Smooth muscle cell (in vitro differentiated cells): ENCODE measurements around the gene HBP1. TPM values are rescaled to one million over a fixed set of nuclear protein-coding genes. Genes with fewer than 3 reads are reported as not detected.
A peak's percentile ranks its signal among the peaks of the same experiment; 100 is the strongest.
"Not testable (repeated sequence)": the region's sequence is repeated elsewhere in the genome, so short reads cannot be mapped to it uniquely, and the experiment has no call there.

Experiments
- DNase-seq: peaks from one replicate; lab custom pipeline; 2025; ENCODE audit not compliant: unreplicated experiment; lab: John Stamatoyannopoulos, UW
- H2AFZ ChIP-seq: fragments of 200-600 bp; sonication (generic); 2 replicates; pipeline ENCODE4 v1.6.0; 2016; ENCODE audit warnings: antibody characterized with exemption, low read depth, mild to moderate bottlenecking
- H3F3A ChIP-seq: fragments of 200-600 bp; sonication (generic); 2 replicates; pipeline ENCODE4 v1.6.0; 2017; ENCODE audit warnings: antibody characterized with exemption, low read depth
- H3K27ac ChIP-seq: fragments of 200-600 bp; sonication (generic); 2 replicates; pipeline ENCODE4 v1.5.1; 2016; ENCODE audit warnings: low read depth, mild to moderate bottlenecking
- H3K27me3 ChIP-seq: fragments of 200-600 bp; sonication (generic); 2 replicates; pipeline ENCODE4 v1.6.1; 2016; ENCODE audit warnings: low read depth, mild to moderate bottlenecking
- H3K36me3 ChIP-seq: fragments of 200-600 bp; sonication (generic); 2 replicates; pipeline ENCODE4 v1.5.1; 2016; ENCODE audit warnings: low read depth
- H3K4me1 ChIP-seq: fragments of 200-600 bp; sonication (generic); 2 replicates; pipeline ENCODE4 v1.5.1; 2016; ENCODE audit warnings: low read depth
- H3K4me2 ChIP-seq: fragments of 200-600 bp; sonication (generic); 2 replicates; pipeline ENCODE4 v1.6.0; 2016; ENCODE audit warnings: mild to moderate bottlenecking
- H3K4me3 ChIP-seq: fragments of 200-600 bp; sonication (generic); 2 replicates; pipeline ENCODE4 v1.5.1; 2016; ENCODE audit warnings: mild to moderate bottlenecking
- H3K79me2 ChIP-seq: fragments of 200-600 bp; sonication (generic); 2 replicates; pipeline ENCODE4 v1.6.0; 2016; ENCODE audit warnings: low read depth, mild to moderate bottlenecking
- H3K9ac ChIP-seq: fragments of 200-600 bp; sonication (generic); 2 replicates; pipeline ENCODE4 v1.6.0; 2016; ENCODE audit warnings: low read depth
- H3K9me3 ChIP-seq: fragments of 200-600 bp; sonication (generic); replicated peaks from 2 replicates; pipeline ENCODE4 v1.5.1; 2016; ENCODE audit warnings: low read depth
- H4K20me1 ChIP-seq: fragments of 200-600 bp; sonication (generic); 2 replicates; pipeline ENCODE4 v1.6.0; 2016; ENCODE audit warnings: low read depth
- CTCF ChIP-seq: fragments of 200-600 bp; sonication (generic); IDR thresholded peaks from 2 replicates; pipeline ENCODE4 v1.5.1; 2017; ENCODE audit warnings: borderline replicate concordance, mild to moderate bottlenecking, antibody characterized with exemption; ENCODE audit not compliant: insufficient read depth, poor library complexity, severe bottlenecking
- WGBS: methylation state at CpG from one replicate; pipeline ENCODE4 v1.1.7; 2016; ENCODE audit warnings: low lambda C conversion rate; 5-methylcytosine and 5-hydroxymethylcytosine counted together
- polyA plus RNA-seq: library from polyadenylated mRNA; unstranded; fragments of >200 nt; fragmentation: Nextera tagmentation; extraction: Ambion mirVana; gene quantifications from 2 replicates; pipeline ENCODE4 v1.2.1, GENCODE V29; 2016
- total RNA-seq: library from RNA; depleted of rRNA; stranded (reverse); fragments of >200 nt; gene quantifications from 2 replicates; pipeline ENCODE4 v1.2.3, GENCODE V29; 2014

HBP1 gene
- total and polyA plus RNA-seq, 2 experiments from 2014 or later: 57.9 to 102 TPM

GRCh38 chr7:107130487-107131220 is 38.1 kb upstream of the HBP1 start:
- Histone ChIP-seq H3K27ac (no peak overlapping the region), H3K79me2 (no peaks in the 10 kb centered on the region), H3K27me3 (no peaks in the 10 kb centered on the region), H3K4me3 (no peak overlapping the region), H3K4me2 (no peak overlapping the region), H4K20me1 (no peaks in the 10 kb centered on the region), H3K36me3 (no peaks in the 10 kb centered on the region), H3F3A (no peaks in the 10 kb centered on the region), H3K9me3 (no peaks in the 10 kb centered on the region), H2AFZ (no peak overlapping the region), H3K4me1 (no peaks in the 10 kb centered on the region), H3K9ac (no peak overlapping the region)
- no peak for TF ChIP-seq CTCF
- WGBS: 48% methylated on average over 6 of the region's 6 CpGs
- no peak for DNase-seq

- H3K27me3 ChIP-seq: no peaks in the 10 kb centered on the region
- no peak overlapping the region for H3K9ac ChIP-seq
- no peaks in the 10 kb centered on the region for H3F3A ChIP-seq
- no peak overlapping the region for H3K4me2 ChIP-seq
- no peaks in the 10 kb centered on the region for H3K36me3 ChIP-seq
- no peak for DNase-seq
- H2AFZ ChIP-seq: no peak overlapping the region
- WGBS: 91% methylated on average over 2 of the region's 2 CpGs
- H3K79me2 ChIP-seq: no peaks in the 10 kb centered on the region
- H3K27ac ChIP-seq: no peak overlapping the region
- no peaks in the 10 kb centered on the region for H4K20me1 ChIP-seq
- H3K4me3 ChIP-seq: no peak overlapping the region
- no peak for TF ChIP-seq CTCF
- H3K9me3 ChIP-seq: no peaks in the 10 kb centered on the region
- no peaks in the 10 kb centered on the region for H3K4me1 ChIP-seq
These were observed 35.4 kb upstream of the HBP1 start for GRCh38 chr7:107133396-107133795.

DNA sequence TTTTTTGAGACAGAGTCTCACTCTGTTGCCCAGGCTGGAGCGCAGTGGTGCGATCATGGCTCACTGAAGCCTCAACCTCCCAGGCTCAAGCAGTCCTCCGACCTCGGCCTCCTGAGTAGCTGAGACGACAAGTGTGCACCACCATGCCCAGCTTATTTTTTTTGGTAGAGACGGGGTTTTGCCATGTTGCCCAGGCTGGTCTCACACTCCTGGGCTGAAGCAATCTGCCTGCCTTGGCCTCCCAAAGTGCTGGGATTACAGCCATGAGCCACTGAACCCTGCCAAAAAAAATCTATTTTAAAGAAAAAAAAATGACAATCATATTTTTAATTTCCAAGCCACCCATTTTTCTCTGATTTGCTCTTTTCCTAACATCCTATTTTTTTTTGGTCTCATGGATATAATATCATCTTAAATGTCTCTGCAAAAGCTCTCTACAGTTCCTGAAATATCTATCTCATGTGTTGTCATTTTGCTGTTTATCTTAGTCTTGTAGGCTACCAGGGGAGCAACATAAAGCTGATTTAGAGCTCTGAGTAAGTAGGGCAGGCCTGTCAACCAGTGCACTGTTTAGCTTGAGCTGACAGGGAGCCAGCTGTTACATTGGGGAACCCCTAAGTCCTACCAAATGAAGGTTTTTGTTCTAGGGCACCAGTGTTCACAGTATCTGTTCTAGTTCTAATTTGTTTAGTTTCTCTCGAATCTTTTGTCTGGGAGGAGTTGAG is 29.9 kb upstream of the HBP1 start:
- H3K4me1 ChIP-seq: peaks cover 7% of the 10 kb centered on the region
- H3K36me3 ChIP-seq: no peaks in the 10 kb centered on the region
- no peaks in the 10 kb centered on the region for H4K20me1 ChIP-seq
- WGBS: 85% methylated on average over 7 of the region's 7 CpGs
- no peak for DNase-seq
- no peaks in the 10 kb centered on the region for H3K79me2 ChIP-seq
- H3K4me2 ChIP-seq: peak overlapping the region; percentile 32
- H3K9ac ChIP-seq: no peak overlapping the region
- no peaks in the 10 kb centered on the region for H3F3A ChIP-seq
- H2AFZ ChIP-seq: no peak overlapping the region
- no peaks in the 10 kb centered on the region for H3K9me3 ChIP-seq
- H3K27me3 ChIP-seq: no peaks in the 10 kb centered on the region
- no peak for TF ChIP-seq CTCF
- no peak overlapping the region for H3K4me3 ChIP-seq
- no peak overlapping the region for H3K27ac ChIP-seq

GRCh38 chr7:107143875-107144274 is 24.9 kb upstream of the HBP1 start:
- H3K27ac ChIP-seq, H3K27me3 ChIP-seq, H2AFZ ChIP-seq, H3K79me2 ChIP-seq, H3K4me2 ChIP-seq, H3K4me1 ChIP-seq, H3K36me3 ChIP-seq, DNase-seq, H3F3A ChIP-seq, H4K20me1 ChIP-seq, H3K9me3 ChIP-seq, H3K4me3 ChIP-seq, H3K9ac ChIP-seq: not testable (repeated sequence)
- WGBS: 78% methylated on average over 5 of the region's 5 CpGs
